GM12892 (cell line): Measurements from ENCODE around the gene PFKL.

Source experiments
- POLR2A ChIP-seq: IDR thresholded peaks from 2 replicates; pipeline ENCODE4 v1.6.1; 2011; ENCODE audit warnings: low read depth, low read length, control low read depth
- POLR2AphosphoS5 ChIP-seq: IDR thresholded peaks from 2 replicates; pipeline ENCODE4 v1.6.1; 2011; ENCODE audit warnings: low read depth, low read length, control low read depth
- TAF1 ChIP-seq: IDR thresholded peaks from 2 replicates; pipeline ENCODE4 v1.6.1; 2011; ENCODE audit warnings: low read depth, mild to moderate bottlenecking, control low read depth, low read length, borderline replicate concordance

- TF ChIP-seq POLR2A (no peak), POLR2AphosphoS5 (no peak), TAF1 (no peak)
These were observed 22.1 kb downstream of the PFKL start for GRCh38 chr21:44321846-44322450.
